ENCODE results near the gene ACYP2.
"Not testable (repeated sequence)": the region's sequence is repeated elsewhere in the genome, so short reads cannot be mapped to it uniquely, and the experiment has no call there.

ACYP2 gene

DNA sequence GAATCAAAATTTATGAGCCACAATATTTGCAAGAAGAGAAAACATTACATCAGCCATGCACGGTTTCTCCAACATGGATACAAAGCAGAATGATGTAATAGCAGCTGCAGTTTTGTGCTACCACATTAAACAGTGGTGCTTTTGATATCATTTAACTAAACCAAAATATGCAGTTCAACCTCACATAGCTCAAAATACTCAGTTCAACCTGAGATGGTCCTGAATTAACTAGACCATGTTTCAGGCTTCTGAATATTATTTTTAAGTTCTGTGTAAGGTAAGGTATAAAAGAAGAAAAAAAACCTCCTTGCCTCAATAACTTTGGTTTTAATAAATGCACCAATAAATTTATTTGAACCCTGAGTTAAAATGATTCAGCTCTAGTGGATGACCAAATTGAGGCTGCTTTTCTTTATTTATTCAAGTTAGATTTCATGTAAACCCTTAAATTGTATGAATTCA, 159.4 kb downstream of the ACYP2 start:
- peak; percentile 82 for DNase-seq

DNA sequence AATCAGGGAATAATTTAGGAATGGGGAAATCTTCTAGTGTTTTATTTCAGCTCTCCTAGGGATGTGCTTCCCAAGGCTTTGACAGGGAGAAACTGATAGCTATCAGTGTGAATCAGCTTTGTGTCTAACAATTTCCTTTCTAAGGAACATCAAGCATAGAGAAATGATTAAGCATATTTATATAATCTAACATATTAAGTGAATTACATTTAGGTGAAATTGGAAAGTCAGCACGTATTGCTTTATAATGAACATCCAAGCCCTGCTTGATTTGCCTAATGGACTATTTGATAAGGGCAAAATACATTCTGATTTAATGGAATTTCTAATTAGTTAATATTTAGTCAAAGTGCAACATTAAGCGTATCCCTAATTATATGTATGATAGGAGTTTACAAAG, 160.1 kb downstream of the ACYP2 start:
- DNase-seq = peak; percentile 36

DNA sequence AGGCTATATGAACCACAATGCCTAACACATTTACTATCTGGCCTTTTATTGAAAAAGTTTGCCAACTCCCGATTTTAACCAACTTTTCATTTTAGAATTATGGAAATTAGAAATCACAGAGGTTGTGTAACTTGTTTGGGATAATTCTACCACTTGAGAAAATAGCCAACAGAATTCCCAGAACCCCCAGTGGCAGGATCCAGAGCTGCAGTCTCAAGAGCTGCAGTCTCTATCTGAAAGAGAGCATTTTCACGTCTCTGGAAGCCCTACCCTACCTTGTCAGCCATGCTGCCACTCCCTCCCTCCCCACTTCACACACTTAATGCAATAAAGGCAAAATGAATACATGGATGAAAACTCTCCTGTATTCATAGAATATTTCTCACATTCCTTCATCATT, 164.0 kb downstream of the ACYP2 start:
- DNase-seq = peak; percentile 37

DNA sequence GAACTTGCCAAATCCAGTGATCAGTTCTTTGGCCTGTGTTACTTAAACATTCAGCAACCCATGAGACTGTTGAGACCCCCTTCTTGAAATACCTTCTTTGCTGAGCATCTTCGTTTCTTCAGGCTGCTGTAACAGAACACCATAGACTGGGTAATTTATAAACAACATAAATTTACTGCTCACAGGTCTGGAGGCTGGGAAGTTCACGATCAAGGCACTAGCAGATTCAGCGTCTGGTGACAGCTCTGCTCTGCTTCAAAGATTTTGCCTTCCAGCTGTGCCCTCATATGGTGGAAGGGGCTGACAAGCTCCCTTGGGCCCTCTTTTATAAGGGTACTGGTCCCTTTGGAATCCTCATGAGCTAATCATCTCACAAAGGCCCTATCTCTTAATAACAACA, 169.4 kb downstream of the ACYP2 start:
- DNase-seq = no peak

DNA sequence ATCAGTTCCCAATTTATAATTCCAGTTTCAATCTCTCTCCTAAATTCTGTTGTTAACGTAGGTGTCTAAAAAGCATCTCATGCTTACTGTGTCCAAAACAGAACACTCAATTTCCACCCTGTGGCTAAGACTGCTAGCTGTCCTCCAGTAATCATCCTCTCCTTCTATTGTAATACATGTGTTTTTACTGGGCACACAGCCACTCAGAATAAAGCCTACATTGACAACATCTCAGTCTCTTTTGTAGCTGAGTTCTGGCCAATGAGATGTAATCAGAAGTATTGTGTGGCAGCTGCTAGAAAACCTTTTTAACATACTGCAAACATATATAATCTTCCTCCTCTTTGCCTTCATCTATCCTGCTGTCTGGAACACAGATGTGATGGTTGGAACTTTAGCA, 170.0 kb downstream of the ACYP2 start:
- no peak for DNase-seq

DNA sequence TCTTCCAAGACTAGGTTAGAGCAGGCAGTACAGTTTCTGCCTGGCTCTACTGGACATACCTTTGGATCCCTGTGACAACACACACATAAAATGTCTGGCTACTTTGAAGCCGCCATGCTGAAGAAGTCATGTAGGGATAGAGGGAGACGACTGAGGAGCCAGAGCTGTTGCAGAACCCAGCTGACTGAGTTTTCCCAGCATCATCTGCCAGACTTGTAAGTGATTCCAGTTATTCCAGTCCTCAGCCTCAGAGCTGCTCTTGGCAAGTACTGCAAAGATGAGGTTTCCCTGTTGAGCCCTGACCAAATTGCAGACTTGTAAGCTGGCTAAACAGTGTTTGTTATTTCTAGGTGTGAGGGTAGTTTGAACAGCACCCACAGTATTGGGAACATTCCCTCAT, 172.1 kb downstream of the ACYP2 start:
- DNase-seq = no peak

DNA sequence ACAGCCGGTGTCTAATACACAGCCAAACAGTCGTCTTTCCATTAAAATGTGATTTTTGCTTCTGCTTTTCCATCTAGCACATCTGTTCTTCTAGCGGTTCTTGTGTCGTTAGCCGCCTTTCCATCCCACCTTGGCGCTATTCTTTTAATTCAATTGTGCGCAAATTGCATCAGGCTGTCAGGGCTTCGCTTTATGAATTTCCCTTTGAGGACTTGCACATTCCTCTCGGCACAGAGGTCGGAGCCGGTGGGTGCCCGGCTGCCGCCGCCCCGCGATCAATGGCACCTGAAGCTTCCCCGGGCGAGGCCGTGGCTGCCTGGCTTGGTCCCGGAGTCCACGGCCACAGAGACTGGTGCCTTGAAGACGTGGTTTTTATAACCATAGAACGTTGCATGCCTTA, 174.5 kb downstream of the ACYP2 start:
- no peak for DNase-seq

DNA sequence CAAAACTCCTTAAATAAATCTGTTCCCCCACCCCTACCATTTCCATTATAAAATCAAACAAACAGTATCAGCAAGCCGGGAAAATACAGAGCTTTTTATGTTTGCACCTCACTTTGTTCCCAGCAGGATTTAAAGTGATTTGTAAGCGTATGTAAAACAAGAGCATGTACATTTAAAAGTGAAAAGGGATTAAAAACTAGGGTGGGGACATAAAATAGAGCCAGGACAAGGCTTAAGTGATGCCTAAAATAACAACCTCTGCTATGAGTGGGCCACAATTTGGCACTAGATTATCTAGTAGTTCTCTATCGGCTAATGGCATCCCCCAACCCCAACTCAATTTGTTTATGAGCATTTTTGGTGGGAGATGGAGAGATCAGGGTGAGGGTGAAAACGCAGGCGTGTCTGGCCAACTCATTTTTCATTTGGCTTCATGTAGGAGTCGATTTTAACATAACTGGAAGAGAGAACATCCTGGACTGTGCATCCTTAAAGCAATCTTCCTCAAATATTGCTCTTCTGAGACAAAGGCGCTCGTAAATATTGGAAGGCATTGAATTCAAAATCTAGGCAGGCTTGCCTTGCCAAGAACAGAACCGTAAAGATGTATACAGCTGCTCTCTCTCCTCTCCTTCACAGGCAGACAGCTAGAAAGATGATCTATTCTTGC, 175.1 kb downstream of the ACYP2 start:
- DNase-seq = no peak

DNA sequence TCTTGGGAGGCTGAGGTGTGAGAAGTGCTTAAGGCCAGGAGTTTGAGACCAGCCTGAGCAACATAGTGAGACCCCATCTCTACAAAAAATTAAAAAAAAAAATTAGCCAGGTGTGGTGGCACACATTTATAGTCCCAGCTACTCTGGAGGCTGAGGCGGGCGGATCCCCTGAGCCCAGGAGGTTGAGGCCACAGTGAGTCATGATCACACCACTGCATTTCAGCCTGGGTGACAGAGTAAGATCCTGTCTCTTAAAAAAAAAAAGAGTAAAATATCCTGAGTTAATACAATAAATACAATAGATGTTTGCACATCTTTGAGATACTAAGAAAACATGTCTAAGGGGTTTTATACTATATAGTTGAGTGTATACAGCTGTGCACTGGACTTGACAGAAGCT, 179.2 kb downstream of the ACYP2 start:
- DNase-seq = peak; percentile 11

DNA sequence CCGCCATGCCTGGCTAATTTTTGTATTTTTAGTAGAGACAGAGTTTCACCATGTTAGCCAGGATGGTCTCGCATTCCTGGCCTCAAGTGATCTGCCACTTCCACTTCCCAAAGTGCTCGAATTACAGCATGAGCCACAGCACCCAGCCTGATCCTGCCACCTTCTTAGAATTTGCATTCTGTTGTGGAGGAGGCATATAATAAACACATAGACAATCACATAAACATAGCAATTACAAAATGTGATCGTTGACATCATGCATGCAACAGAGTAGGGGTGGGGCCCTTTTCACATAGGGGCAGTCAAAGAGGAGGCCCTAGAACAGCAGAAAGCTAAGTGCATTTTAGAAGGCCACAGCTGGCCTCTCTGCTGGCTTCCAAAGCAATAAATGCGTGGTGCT, 180.5 kb downstream of the ACYP2 start:
- no peak for DNase-seq

DNA sequence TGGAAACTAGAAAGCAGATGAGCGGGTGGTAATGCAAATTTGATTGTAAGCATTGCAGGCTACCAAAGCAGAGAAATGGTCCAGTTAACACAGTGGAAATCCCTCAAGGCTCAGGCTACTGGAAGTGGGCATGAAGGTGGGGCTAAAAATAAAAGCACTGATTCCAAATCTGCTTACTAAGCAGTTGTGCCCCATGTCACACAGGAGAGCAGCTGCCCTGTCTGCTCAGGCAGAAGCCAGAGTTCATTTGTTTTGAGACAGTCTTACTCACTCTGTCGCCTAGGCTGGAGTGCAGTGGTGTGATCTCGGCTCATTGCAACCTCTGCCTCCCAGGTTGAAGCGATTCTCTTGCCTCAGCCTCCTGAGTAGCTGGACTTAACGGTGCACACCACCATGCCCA, 183.1 kb downstream of the ACYP2 start:
- no peak for DNase-seq

DNA sequence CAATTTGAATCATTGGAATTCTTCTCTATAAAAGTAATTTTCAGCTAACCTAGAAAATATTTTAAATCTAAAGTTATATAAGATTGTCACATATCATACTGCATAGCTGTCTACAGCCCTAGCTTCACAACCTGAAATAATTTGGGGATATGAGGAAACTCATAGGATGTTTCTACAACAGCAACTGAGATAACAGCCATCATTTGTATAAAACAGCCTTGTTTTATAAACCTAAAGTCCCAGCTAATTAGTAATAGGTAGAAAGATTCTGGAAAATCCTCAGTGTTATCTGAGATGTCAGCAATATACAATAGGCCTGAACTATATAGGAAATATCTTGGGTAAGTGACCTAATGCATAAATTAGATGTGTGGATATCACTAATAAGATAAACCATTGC, 188.2 kb downstream of the ACYP2 start:
- no peak for DNase-seq

DNA sequence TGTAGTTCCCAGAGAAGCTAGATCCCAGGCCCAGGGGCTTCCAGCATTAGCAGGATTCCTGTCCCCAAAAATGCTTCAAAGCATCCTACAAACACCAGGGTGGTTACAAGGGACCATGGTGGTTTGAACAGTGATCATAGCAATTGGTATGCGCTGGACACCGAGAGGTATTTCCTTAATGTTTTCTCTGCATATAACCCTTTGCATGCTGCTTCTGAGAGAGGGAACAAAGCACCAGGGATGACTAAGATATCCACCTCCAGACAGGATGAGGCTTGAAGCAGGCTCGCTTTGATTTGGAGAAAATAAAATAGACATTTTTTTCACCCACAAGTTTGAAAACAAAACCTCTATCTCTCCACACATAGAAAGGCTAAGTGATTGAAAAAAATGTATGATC, 191.1 kb downstream of the ACYP2 start:
- no peak for DNase-seq

DNA sequence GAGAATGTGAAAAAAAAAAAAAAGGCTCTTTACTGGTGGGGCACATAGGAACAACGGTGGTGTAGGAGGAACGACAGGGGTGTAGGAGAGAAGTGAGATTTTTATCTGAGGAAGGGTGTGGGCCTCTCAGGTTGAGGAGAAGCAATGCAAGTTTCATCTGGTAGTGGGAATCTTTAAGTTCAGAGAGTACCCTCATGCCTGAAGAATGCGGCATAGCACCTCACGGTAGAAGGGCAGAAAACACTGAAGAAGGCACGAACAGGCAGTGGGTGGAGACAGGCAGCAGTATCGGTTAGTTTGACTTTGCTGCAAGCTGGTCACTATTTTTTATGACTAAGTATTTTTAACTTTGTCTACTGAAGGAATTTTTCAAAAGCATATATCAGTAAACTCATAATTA, 192.8 kb downstream of the ACYP2 start:
- DNase-seq = no peak

DNA sequence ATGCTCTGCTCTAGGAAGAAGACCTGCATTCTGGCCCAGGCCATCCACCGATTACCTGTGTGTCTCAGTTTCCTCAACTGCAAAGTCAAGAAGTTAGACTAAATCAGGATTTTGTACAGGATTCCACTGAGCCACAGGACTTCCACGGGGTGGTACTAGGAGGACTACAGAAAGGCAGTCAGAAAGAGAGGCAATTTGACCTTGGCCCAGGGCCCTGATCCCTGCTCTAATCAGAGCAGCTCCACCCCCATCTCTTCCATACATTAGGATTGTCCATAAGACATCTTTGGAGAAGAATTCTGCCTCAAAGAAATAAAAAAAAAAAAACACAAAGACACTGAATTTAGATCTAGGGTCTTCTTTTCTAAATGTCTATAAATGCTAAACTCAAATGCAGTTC, 193.4 kb downstream of the ACYP2 start:
- no peak for DNase-seq

DNA sequence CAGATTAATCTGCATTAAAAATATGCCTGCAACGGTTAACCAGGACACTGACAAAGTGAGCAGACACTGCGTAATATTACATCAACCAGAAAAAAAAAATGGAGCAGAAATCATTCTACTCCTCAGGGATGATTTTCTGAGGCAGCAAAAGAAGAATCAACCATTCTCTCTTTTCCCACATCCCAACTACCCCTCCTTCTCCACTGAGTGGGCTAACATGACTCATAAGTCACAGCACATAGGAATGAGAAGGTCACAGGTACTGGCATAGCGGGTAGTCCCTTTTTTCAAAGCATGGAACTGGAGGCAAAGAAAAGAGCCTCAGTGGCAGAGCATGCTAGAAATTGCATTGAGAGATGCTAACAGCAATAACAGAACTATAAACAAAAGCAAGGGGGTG, 194.9 kb downstream of the ACYP2 start:
- DNase-seq = peak; percentile 14

DNA sequence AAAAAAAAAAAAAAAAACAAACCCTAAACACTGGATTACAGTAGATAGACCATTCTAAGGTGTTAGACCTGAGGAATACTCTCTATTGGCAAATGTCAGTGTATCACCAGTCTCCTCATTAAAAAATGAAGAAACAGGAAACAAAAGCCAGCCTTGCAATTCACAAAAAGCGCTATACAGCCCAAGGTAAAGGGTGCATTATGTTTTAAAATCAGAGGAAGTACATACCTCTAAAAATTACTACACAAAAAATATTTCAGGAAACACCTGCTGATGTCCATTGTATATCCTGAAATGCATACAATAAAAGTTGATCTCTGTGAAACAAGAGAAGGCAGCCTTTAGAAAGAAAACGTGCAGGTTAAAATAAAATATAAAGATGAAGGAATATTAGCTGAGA, 195.5 kb downstream of the ACYP2 start:
- no peak for DNase-seq

DNA sequence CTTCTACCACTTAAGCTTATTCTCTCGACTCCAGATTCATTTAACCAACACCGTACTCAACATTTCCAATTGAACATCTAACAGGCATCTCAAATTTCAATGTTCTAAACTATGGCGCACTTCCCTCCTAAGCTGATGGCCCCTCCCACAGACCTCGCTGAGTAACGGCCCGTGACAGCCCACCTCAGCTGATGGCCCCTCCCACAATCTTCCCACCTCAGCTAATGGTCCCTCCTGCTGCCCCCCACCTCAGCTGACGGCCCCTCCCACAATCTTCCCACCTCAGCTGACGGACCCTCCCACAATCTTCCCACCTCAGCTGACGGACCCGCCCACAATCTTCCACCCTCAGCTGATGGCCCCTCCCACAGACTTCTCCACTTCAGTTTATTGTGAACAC, 197.7 kb downstream of the ACYP2 start:
- DNase-seq = no peak

DNA sequence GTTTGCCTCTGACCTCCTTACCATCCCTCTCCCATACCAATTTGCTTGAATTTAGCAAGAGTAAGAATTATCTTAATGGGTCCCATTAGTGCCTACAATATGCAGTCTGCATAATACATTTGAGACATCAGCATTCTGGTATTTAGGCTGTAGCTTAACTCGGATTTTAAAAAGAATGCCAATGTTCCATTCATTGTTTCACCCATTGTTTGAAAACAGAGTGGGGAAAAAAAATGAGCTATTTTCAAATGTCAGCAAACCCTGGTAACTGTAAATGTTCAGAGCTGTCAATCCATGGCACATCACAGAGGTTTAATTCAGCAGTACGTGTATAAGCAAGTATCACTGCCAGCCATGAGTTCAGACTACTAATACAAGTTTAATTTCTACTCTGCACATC, 202.6 kb downstream of the ACYP2 start:
- no peak for DNase-seq

DNA sequence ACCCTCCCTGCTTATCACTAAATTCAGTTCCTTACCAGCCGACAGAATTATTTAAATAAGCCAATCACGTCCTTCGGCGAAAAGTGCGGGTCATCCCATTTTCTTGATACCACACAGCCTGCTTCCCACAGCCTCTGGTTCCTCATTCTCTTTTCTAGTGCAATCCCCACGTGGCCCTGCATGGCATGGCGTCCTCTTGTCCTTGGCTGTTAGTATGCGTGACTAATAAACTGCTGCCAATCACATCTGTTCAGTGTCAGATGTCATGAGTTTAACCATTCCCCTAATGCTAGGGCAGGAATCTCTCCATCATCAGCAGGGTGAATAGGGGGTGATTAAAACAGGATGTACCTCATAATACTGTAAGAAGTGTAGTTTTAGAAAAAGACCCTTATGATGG, 203.4 kb downstream of the ACYP2 start:
- no peak for DNase-seq

DNA sequence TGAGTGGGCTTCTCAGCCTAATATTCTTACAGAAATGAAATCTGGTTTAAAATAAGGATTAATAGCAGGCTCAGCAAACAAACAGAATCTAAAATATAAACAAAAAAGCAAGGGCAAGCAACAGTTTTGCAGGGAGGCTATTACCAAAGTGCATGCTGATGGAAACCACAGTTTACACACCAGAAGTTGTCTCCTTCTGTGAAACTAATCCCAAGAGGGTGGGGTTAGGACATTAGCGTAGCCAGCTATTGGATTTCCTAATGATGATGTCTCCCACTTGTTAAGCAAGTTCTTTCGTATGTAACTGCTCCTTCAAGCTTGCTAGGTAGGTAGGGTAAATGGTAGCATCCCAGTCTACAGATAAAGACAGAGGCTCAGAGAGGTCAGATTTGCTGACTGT, 205.6 kb downstream of the ACYP2 start:
- no peak for DNase-seq

DNA sequence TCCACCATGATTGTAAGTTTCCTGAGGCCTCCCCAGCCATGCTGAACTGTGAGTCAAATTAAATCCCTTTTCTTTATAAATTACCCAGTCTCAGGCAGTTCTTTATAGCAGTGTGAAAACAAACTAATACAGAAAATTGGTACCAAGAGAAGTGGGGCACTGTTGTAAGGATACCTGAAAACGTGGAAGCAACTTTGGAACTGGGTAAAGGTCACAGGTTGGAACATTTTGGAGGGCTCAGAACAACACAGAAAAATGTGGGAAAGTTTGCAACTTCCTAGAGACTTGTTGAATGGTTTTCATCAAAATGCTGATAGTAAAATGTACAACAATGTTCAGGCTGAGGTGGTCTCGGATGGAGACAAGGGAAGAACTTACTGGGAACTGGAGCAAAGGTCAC, 209.1 kb downstream of the ACYP2 start:
- DNase-seq = not testable (repeated sequence)

DNA sequence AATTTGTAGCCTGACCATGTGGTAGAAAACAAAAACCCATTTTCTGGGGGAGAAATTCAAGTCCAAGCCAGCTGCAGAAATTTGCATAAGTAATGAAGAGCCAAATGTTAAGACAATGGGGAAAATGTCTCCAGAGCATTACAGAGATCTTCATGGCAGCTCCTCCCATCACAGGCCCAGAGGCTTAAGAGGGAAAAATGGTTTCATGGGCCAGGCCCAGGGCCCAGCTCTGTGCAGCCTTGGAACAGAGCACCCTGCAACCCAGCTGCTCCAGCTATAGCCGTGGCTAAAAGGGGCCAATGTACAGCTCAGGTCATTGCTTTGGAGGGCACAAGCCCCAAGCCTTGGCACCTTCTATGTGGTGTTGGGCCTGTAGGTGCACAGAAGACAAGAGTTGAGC, 209.7 kb downstream of the ACYP2 start:
- no peak for DNase-seq

DNA sequence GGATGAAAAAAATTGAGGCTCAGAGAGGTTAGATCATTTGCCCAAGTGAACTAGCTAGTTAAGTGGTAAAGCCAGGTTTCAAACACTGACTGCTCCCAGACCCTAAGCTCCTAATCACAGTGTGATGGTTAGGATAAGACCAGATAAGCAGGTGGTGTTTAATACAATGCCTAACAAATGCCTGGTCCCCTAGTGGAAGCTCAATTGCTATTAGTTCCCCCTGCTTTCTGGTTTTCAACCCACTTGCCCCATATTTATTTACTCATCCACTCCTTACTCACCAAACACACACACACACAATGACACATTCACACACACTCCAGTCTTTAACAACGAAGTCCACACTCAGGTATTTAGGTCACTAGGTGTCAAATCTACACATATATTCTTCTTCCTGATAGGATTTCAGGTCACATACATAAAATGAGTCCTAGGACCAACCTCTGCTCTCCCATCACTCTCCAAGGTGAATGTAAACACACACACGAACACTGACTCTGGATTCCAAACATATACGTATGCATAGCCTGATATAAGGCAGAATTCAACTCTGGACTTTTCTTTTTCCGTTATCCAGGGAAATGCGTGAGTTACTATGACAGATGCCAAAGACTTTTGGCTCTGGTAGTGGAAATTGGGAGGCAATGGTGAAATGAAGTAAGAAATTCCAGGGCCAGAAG, 214.2 kb downstream of the ACYP2 start:
- peak; percentile 79 for DNase-seq
